H9 (cell line): ENCODE measurements around the gene ZNF652. TPM values are rescaled to one million over a fixed set of nuclear protein-coding genes. Genes with fewer than 3 reads are reported as not detected.

Experiments
- DNase-seq: peaks from one replicate; pipeline ENCODE4 v3.0.0-alpha.2; 2017
- H2AFZ ChIP-seq: one replicate; pipeline ENCODE4 v1.6.1; 2013; ENCODE audit warnings: mild to moderate bottlenecking, low read length, control low read depth, moderate library complexity
- H2AK5ac ChIP-seq: 2 replicates; pipeline ENCODE4 v1.6.1; 2013; ENCODE audit warnings: low read length, control low read depth, mixed read lengths; ENCODE audit not compliant: insufficient read length
- H2BK120ac ChIP-seq: one replicate; pipeline ENCODE4 v1.6.1; 2013; ENCODE audit warnings: low read depth, mild to moderate bottlenecking, low read length, control low read depth, inconsistent platforms; ENCODE audit not compliant: poor library complexity, severe bottlenecking
- H2BK12ac ChIP-seq: 2 replicates; pipeline ENCODE4 v1.6.1; 2013; ENCODE audit warnings: low read length, control low read depth, mixed read lengths, low read depth; ENCODE audit not compliant: insufficient read length
- H2BK15ac ChIP-seq: 2 replicates; pipeline ENCODE4 v1.6.1; 2013; ENCODE audit warnings: low read depth, low read length, control low read depth
- H2BK20ac ChIP-seq: one replicate; pipeline ENCODE4 v1.6.1; 2013; ENCODE audit warnings: low read depth, mild to moderate bottlenecking, low read length, control low read depth, inconsistent platforms; ENCODE audit not compliant: poor library complexity, severe bottlenecking
- H2BK5ac ChIP-seq: 2 replicates; pipeline ENCODE4 v1.6.1; 2013; ENCODE audit warnings: low read length, control low read depth, mixed read lengths; ENCODE audit not compliant: insufficient read length
- H3K14ac ChIP-seq: 2 replicates; pipeline ENCODE4 v1.6.1; 2013; ENCODE audit warnings: low read length, control low read depth; ENCODE audit not compliant: insufficient read depth
- H3K18ac ChIP-seq: 2 replicates; pipeline ENCODE4 v1.6.1; 2013; ENCODE audit warnings: low read depth, mild to moderate bottlenecking, mixed read lengths, low read length, control low read depth; ENCODE audit not compliant: insufficient read length
- H3K23ac ChIP-seq: 2 replicates; pipeline ENCODE4 v1.6.1; 2013; ENCODE audit warnings: low read length, control low read depth, mixed read lengths, low read depth; ENCODE audit not compliant: insufficient read length
- H3K23me2 ChIP-seq: 2 replicates; pipeline ENCODE4 v1.6.1; 2013; ENCODE audit warnings: low read depth, mild to moderate bottlenecking, mixed read lengths, low read length, control low read depth; ENCODE audit not compliant: insufficient read length, poor library complexity, severe bottlenecking
- H3K27ac ChIP-seq: 2 replicates; pipeline ENCODE4 v1.5.1; 2013; ENCODE audit warnings: low read length, control low read depth, mixed read lengths, low read depth; ENCODE audit not compliant: insufficient read length
- H3K27me3 ChIP-seq: 2 replicates; pipeline ENCODE4 v1.6.1; 2013; ENCODE audit warnings: low read length, control low read depth, inconsistent platforms; ENCODE audit not compliant: insufficient read depth
- H3K4ac ChIP-seq: 2 replicates; pipeline ENCODE4 v1.6.1; 2013; ENCODE audit warnings: low read depth, mild to moderate bottlenecking, control low read depth, inconsistent platforms, low read length, moderate library complexity
- H3K4me1 ChIP-seq: 2 replicates; pipeline ENCODE4 v1.6.1; 2013; ENCODE audit warnings: low read length, control low read depth, inconsistent platforms; ENCODE audit not compliant: insufficient read depth
- H3K4me2 ChIP-seq: 2 replicates; pipeline ENCODE4 v1.6.1; 2013; ENCODE audit warnings: low read length, control low read depth, mixed read lengths; ENCODE audit not compliant: insufficient read length, insufficient read depth
- H3K56ac ChIP-seq: 2 replicates; pipeline ENCODE4 v1.6.1; 2013; ENCODE audit warnings: low read depth, mild to moderate bottlenecking, mixed read lengths, low read length, control low read depth; ENCODE audit not compliant: insufficient read length
- H3K79me1 ChIP-seq: 2 replicates; pipeline ENCODE4 v1.6.1; 2013; ENCODE audit warnings: low read depth, mild to moderate bottlenecking, moderate library complexity, low read length, control low read depth, inconsistent platforms; ENCODE audit not compliant: insufficient read depth, poor library complexity, severe bottlenecking
- H3K79me2 ChIP-seq: 2 replicates; pipeline ENCODE4 v1.6.1; 2013; ENCODE audit warnings: low read length, control low read depth, inconsistent platforms; ENCODE audit not compliant: insufficient read depth
- H3K9ac ChIP-seq: 2 replicates; pipeline ENCODE4 v1.6.1; 2013; ENCODE audit warnings: low read length, control low read depth, mixed read lengths; ENCODE audit not compliant: insufficient read length; ENCODE audit errors: extremely low read depth
- H3K9me3 ChIP-seq: one replicate; pipeline ENCODE4 v1.6.1; 2013; ENCODE audit warnings: low read depth, low read length, inconsistent platforms; ENCODE audit not compliant: control insufficient read depth
- H3T11ph ChIP-seq: one replicate; pipeline ENCODE4 v1.6.1; 2013; ENCODE audit warnings: mild to moderate bottlenecking, low read length, control low read depth, inconsistent platforms
- H4K20me1 ChIP-seq: one replicate; pipeline ENCODE4 v1.6.1; 2013; ENCODE audit not compliant: control insufficient read depth, insufficient read length, insufficient read depth
- H4K5ac ChIP-seq: 2 replicates; pipeline ENCODE4 v1.6.1; 2013; ENCODE audit warnings: low read depth, mild to moderate bottlenecking, mixed read lengths, low read length, control low read depth; ENCODE audit not compliant: insufficient read length
- H4K8ac ChIP-seq: replicated peaks from 2 replicates; pipeline ENCODE4 v1.6.1; 2013; ENCODE audit warnings: low read length, control low read depth, mixed read lengths, low read depth; ENCODE audit not compliant: insufficient read length
- H4K91ac ChIP-seq: 2 replicates; pipeline ENCODE4 v1.6.1; 2013; ENCODE audit warnings: low read depth, mild to moderate bottlenecking, moderate library complexity, mixed read lengths, low read length, control low read depth; ENCODE audit not compliant: insufficient read length
- H3K27ac Mint-ChIP-seq, 3 experiments: 2 replicates in 2 of 3; 3 replicates in 1 of 3; pipeline ENCODE4 v1.8.0; 2020 to 2021; ENCODE audit warnings: mixed read lengths in 3 of 3, mild to moderate bottlenecking in 1 of 3, moderate library complexity in 1 of 3
- H3K27me3 Mint-ChIP-seq: 2 replicates; pipeline ENCODE4 v1.8.0; 2021; ENCODE audit warnings: low read depth, mild to moderate bottlenecking, moderate library complexity, mixed read lengths
- H3K36me3 Mint-ChIP-seq, 3 experiments: 2 replicates in 2 of 3; 3 replicates in 1 of 3; pipeline ENCODE4 v1.8.0; 2020 to 2021; ENCODE audit warnings: low read depth in 3 of 3, mixed read lengths in 3 of 3; ENCODE audit not compliant: insufficient read depth in 1 of 3
- H3K4me1 Mint-ChIP-seq, 2 experiments: 2 replicates each; pipeline ENCODE4 v1.8.0; 2020; ENCODE audit warnings: mixed read lengths in 2 of 2
- H3K4me3 Mint-ChIP-seq, 2 experiments: 2 replicates in 1 of 2; 3 replicates in 1 of 2; pipeline ENCODE4 v1.8.0; 2020 to 2021; ENCODE audit warnings: mild to moderate bottlenecking in 2 of 2, mixed read lengths in 2 of 2, moderate library complexity in 1 of 2
- H3K9me3 Mint-ChIP-seq, 2 experiments: 2 replicates in 1 of 2; 3 replicates in 1 of 2; pipeline ENCODE4 v1.8.0; 2020; ENCODE audit warnings: mild to moderate bottlenecking in 2 of 2, mixed read lengths in 2 of 2, moderate library complexity in 1 of 2
- WGBS: extraction: QIAGEN DNeasy Blood & Tissue Kit; methylation state at CpG from one replicate; pipeline ENCODE4 v1.1.7; 2013; ENCODE audit warnings: missing lambda C conversion rate, low lambda C conversion rate, mixed read lengths; ENCODE audit not compliant: insufficient read length; ENCODE audit errors: extremely low coverage; 5-methylcytosine and 5-hydroxymethylcytosine counted together
- total RNA-seq: library from RNA; stranded (reverse); gene quantifications from 2 replicates; pipeline ENCODE4 v1.2.1, GENCODE V29; 2021
- TF ChIP-seq, protein P1 (sequence below): fragments of 200-600 bp; sonication (generic); conservative IDR thresholded peaks from 3 replicates; pipeline ENCODE4 v1.8.0; 2021; ENCODE audit warnings: antibody characterized with exemption, mild to moderate bottlenecking

Gene ZNF652
- total RNA-seq, 1 experiment from 2014 or later: 33.6 TPM

- Histone ChIP-seq H3K27ac (no peak overlapping the region), H3T11ph (no peak overlapping the region), H2AFZ (no peak overlapping the region), H2AK5ac (no peak overlapping the region), H3K18ac (no peak overlapping the region), H2BK20ac (no peak overlapping the region), H3K9me3 (no peaks in the 10 kb centered on the region), H3K79me2 (no peaks in the 10 kb centered on the region), H3K4me1 (no peaks in the 10 kb centered on the region), H3K56ac (no peak overlapping the region), H3K23ac (no peak overlapping the region), H2BK15ac (no peak overlapping the region), H3K14ac (no peak overlapping the region; the same call in 1 of the 2 replicates), H3K4ac (no peak overlapping the region), H4K91ac (no peak overlapping the region), H4K20me1 (no peaks in the 10 kb centered on the region), H3K79me1 (no peaks in the 10 kb centered on the region), H2BK5ac (no peak overlapping the region), H2BK120ac (no peak overlapping the region), H2BK12ac (no peak overlapping the region), H3K9ac (no peak overlapping the region), H3K23me2 (no peaks in the 10 kb centered on the region), H3K27me3 (no peaks in the 10 kb centered on the region), H3K4me2 (no peak overlapping the region), H4K8ac (no peak overlapping the region), H4K5ac (no peak overlapping the region)
- H3K27ac Mint-ChIP-seq: peak overlapping the region in 1 of 3 experiments; percentile 52; a peak in 1 of 7 replicates
- DNase-seq: no peak
- no peaks in the 10 kb centered on the region; the same call in 1 of the 2 replicates for H3K27me3 Mint-ChIP-seq
- H3K4me1 Mint-ChIP-seq: peaks cover 0 to 8% of the 10 kb centered on the region in 2 experiments; a peak in 1 of 4 replicates
- H3K36me3 Mint-ChIP-seq: no peaks in the 10 kb centered on the region
- TF ChIP-seq, protein P1, sequence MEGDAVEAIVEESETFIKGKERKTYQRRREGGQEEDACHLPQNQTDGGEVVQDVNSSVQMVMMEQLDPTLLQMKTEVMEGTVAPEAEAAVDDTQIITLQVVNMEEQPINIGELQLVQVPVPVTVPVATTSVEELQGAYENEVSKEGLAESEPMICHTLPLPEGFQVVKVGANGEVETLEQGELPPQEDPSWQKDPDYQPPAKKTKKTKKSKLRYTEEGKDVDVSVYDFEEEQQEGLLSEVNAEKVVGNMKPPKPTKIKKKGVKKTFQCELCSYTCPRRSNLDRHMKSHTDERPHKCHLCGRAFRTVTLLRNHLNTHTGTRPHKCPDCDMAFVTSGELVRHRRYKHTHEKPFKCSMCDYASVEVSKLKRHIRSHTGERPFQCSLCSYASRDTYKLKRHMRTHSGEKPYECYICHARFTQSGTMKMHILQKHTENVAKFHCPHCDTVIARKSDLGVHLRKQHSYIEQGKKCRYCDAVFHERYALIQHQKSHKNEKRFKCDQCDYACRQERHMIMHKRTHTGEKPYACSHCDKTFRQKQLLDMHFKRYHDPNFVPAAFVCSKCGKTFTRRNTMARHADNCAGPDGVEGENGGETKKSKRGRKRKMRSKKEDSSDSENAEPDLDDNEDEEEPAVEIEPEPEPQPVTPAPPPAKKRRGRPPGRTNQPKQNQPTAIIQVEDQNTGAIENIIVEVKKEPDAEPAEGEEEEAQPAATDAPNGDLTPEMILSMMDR: no peak
- H3K4me3 Mint-ChIP-seq: no peak overlapping the region
- no CpG with 5 or more reads among the region's 8 CpGs for whole genome bisulfite sequencing
- H3K9me3 Mint-ChIP-seq: no peaks in the 10 kb centered on the region
Observed at GRCh38 chr17:49388692-49389513, 26.9 kb upstream of the ZNF652 start.
